HUES64 (cell line): ENCODE measurements around the gene MZB1.

ENCODE experiments used
- H3K27ac ChIP-seq: 2 replicates; pipeline ENCODE4 v1.7.0; 2013; ENCODE audit warnings: low read depth, low read length, inconsistent platforms
- H3K27me3 ChIP-seq: 2 replicates; pipeline ENCODE4 v1.6.1; 2013; ENCODE audit warnings: mild to moderate bottlenecking, low read length; ENCODE audit not compliant: insufficient read depth
- H3K36me3 ChIP-seq: 2 replicates; pipeline ENCODE4 v1.6.1; 2013; ENCODE audit warnings: mild to moderate bottlenecking, low read length; ENCODE audit not compliant: insufficient read depth
- H3K4me1 ChIP-seq: 2 replicates; pipeline ENCODE4 v1.6.1; 2013; ENCODE audit warnings: mild to moderate bottlenecking, low read length, moderate library complexity; ENCODE audit not compliant: insufficient read depth
- H3K4me3 ChIP-seq: 2 replicates; pipeline ENCODE4 v1.5.1; 2013; ENCODE audit warnings: mild to moderate bottlenecking, low read length, moderate library complexity
- H3K9ac ChIP-seq: 2 replicates; pipeline ENCODE4 v1.6.1; 2013; ENCODE audit warnings: mild to moderate bottlenecking, low read depth, low read length
- H3K9me3 ChIP-seq: 2 replicates; pipeline ENCODE4 v1.6.1; 2013; ENCODE audit warnings: low read depth, low read length; ENCODE audit not compliant: insufficient read depth
- WGBS: fragments of 150-250, 120-280 bp; methylation state at CpG from one replicate; pipeline ENCODE4 v1.1.7; 2013; ENCODE audit warnings: missing lambda C conversion rate; 5-methylcytosine and 5-hydroxymethylcytosine counted together

MZB1 gene

GRCh38 chr5:139419226-139420192 is 29.8 kb upstream of the MZB1 start:
- H3K36me3 ChIP-seq: peaks cover 66% of the 10 kb centered on the region
- H3K4me3 ChIP-seq: no peak overlapping the region
- H3K27ac ChIP-seq: no peak overlapping the region
- H3K27me3 ChIP-seq: no peaks in the 10 kb centered on the region; the same call in 1 of the 2 replicates
- H3K9me3 ChIP-seq: no peaks in the 10 kb centered on the region
- peaks cover 11% of the 10 kb centered on the region; the same call in 1 of the 2 replicates for H3K4me1 ChIP-seq
- H3K9ac ChIP-seq: 0 out of 2 replicates have a peak overlapping the region, but pooled peaks have one; percentile 13
- WGBS: 75% methylated on average over 8 of the region's 9 CpGs

DNA sequence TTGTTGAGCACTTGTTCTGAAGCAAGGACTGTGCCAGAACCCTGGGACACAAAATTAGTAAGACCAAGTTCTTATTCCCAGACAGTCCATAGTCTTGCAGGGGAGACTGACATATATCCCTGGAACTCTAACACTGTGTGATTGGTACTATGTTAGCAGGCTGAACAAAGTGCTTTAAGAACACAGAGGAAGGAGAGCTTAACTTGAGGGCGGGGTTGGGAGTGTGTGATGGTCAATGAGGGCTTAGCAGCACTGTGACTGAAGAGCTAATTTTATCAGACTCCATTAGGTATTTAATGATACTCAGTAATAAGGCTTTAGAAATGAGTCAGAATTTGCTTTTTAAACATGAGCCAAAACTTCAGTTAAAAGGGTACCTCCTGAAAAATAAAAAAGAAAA is 29.1 kb upstream of the MZB1 start:
- Histone ChIP-seq H3K4me3 (no peak overlapping the region), H3K4me1 (peaks cover 11% of the 10 kb centered on the region; the same call in 1 of the 2 replicates), H3K9ac (no peak overlapping the region), H3K27me3 (no peaks in the 10 kb centered on the region; the same call in 1 of the 2 replicates), H3K27ac (no peak overlapping the region), H3K9me3 (no peaks in the 10 kb centered on the region), H3K36me3 (peaks cover 64% of the 10 kb centered on the region)
- WGBS: 95% methylated on average over 1 of the region's 1 CpG

DNA sequence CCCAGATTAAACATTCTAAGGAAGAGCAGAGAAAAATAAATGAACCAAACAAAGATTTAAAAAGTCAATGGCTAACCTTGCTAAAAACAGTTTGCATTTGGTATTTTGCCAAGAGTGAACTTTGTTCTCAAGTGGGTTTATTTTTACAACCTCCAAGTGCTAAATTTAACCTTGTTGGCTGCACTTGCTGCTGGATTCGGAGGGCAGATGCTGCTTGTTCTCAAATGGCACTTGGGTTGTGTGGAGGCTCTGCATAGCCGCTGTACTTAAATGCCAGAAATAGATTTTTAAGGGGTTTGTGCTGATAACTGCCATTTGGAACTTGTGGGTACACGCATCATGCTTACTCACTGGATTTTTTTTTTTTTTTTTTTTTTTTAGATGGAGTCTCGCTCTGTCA is 27.5 kb upstream of the MZB1 start:
- no peak overlapping the region for H3K4me3 ChIP-seq
- no peaks in the 10 kb centered on the region for H3K9me3 ChIP-seq
- no peak overlapping the region for H3K9ac ChIP-seq
- H3K27me3 ChIP-seq: no peaks in the 10 kb centered on the region; the same call in 1 of the 2 replicates
- H3K4me1 ChIP-seq: peaks cover 11% of the 10 kb centered on the region; the same call in 1 of the 2 replicates
- peaks cover 64% of the 10 kb centered on the region for H3K36me3 ChIP-seq
- 98% methylated on average over 4 of the region's 4 CpGs for WGBS
- H3K27ac ChIP-seq: no peak overlapping the region

DNA sequence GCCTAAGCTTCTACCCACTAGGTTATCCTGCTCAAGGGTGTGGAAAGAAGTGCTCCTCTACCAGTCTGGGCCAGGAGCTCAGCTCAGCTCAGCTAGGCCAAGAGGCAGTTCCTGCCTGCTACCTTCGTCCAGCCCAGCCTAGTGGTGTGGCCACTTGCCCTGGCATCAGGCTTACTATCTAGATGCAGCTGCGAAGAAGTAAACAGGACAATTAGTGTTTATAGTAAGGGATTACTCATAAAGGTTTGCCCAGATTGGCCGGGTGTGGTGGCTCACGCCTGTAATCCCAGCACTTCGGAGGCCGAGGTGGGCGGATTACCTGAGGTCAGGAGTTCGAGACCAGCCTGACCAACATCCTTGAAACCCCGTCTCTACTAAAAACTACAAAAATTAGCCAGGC is 26.9 kb upstream of the MZB1 start:
- Histone ChIP-seq H3K4me1 (peaks cover 11% of the 10 kb centered on the region; the same call in 1 of the 2 replicates), H3K27ac (no peak overlapping the region), H3K36me3 (peaks cover 69% of the 10 kb centered on the region), H3K27me3 (no peaks in the 10 kb centered on the region; the same call in 1 of the 2 replicates), H3K4me3 (no peak overlapping the region), H3K9me3 (no peaks in the 10 kb centered on the region), H3K9ac (no peak overlapping the region)
- WGBS: 96% methylated on average over 9 of the region's 9 CpGs

DNA sequence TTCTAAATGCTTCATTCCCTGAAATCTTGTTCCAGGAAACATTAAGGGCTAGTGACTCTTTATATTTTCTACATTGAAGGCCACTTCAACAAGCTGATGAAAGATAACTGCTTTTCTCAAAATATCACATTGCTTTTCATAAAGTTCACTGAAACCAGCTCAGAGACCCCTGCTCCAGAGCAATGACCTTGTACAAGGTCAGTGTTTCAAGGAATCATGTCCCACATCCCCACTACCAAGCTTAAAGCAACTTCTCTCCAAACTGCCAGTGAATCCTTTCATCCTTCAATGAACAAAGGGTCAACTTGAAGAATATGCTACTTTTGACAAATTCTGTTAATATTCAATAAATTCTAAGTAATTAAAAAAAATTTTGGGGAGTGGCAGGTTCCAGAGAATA is 26.2 kb upstream of the MZB1 start:
- no peaks in the 10 kb centered on the region; the same call in 1 of the 2 replicates for H3K27me3 ChIP-seq
- no peak overlapping the region for H3K9ac ChIP-seq
- H3K4me1 ChIP-seq: peaks cover 11% of the 10 kb centered on the region; the same call in 1 of the 2 replicates
- no peak overlapping the region for H3K27ac ChIP-seq
- no peak overlapping the region for H3K4me3 ChIP-seq
- peaks cover 72% of the 10 kb centered on the region for H3K36me3 ChIP-seq
- no peaks in the 10 kb centered on the region for H3K9me3 ChIP-seq

- H3K27me3 ChIP-seq: no peaks in the 10 kb centered on the region
- H3K36me3 ChIP-seq: peaks cover 67% of the 10 kb centered on the region
- WGBS: 94% methylated on average over 8 of the region's 8 CpGs
- no peak overlapping the region for H3K27ac ChIP-seq
- H3K9ac ChIP-seq: no peak overlapping the region; the same call in 1 of the 2 replicates
- H3K4me3 ChIP-seq: no peak overlapping the region
- H3K4me1 ChIP-seq: peaks cover 10% of the 10 kb centered on the region; the same call in 1 of the 2 replicates
- no peaks in the 10 kb centered on the region for H3K9me3 ChIP-seq
Measured at GRCh38 chr5:139415221-139415861, 25.6 kb upstream of the MZB1 start.

GRCh38 chr5:139414581-139415130 is 24.9 kb upstream of the MZB1 start:
- H3K4me1 ChIP-seq: peaks cover 3% of the 10 kb centered on the region; the same call in 1 of the 2 replicates
- H3K4me3 ChIP-seq: no peak overlapping the region
- WGBS: 96% methylated on average over 9 of the region's 9 CpGs

DNA sequence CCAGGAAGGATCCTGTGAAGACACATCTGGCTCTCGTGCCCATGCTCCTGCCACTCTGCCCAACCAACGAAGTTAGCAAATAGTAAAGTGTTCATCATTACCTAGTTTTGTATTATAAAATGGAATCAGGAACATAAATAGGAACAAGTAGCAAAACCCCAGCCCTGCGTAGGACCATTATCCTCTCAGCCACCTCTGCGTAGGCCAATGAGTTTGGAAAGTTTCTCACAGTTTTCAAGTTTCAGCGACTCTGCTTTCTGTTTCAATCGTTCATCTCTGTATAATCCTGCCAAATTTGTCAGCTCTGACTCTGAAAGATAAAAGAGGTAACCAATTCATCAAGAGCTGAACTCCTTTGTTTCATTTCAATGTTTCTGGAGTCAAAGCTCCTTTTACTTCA is 24.2 kb upstream of the MZB1 start:
- H3K9me3 ChIP-seq: no peaks in the 10 kb centered on the region
- no peak overlapping the region for H3K4me3 ChIP-seq
- H3K9ac ChIP-seq: no peak overlapping the region
- no peak overlapping the region for H3K27ac ChIP-seq
- no peaks in the 10 kb centered on the region for H3K27me3 ChIP-seq
- H3K36me3 ChIP-seq: peaks cover 54% of the 10 kb centered on the region
- WGBS: 91% methylated on average over 6 of the region's 6 CpGs
- H3K4me1 ChIP-seq: no peaks in the 10 kb centered on the region; the same call in 1 of the 2 replicates

More at GRCh38 chr5:139414581-139415130, 24.9 kb upstream of the MZB1 start:
- Histone ChIP-seq H3K36me3 (peaks cover 60% of the 10 kb centered on the region), H3K27me3 (no peaks in the 10 kb centered on the region), H3K27ac (no peak overlapping the region), H3K9ac (no peak overlapping the region), H3K9me3 (no peaks in the 10 kb centered on the region)

DNA sequence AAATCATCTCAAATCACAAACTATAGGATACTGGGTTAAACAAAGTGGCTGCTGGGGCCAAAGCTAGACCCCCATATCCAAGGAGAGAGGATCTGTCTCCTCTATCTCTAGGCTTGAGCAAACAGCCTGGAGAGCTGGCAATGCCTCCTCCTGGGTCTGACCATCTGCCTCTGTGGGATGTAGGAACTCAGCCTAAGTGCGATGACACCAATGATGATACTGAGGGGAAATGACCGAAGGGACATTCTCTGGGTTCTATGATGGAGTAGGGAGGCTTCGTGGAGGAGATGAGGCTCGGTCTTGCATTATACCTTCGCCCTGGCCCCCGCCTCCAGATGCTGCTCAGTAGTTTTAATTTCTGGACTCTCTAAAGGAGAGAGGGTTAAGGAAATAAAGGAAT is 23.4 kb upstream of the MZB1 start:
- 95% methylated on average over 6 of the region's 6 CpGs for WGBS

GRCh38 chr5:139410993-139411828 is 21.5 kb upstream of the MZB1 start:
- no peaks in the 10 kb centered on the region for H3K4me1 ChIP-seq
- 92% methylated on average over 16 of the region's 17 CpGs for WGBS
- H3K27ac ChIP-seq: no peak overlapping the region
- H3K27me3 ChIP-seq: no peaks in the 10 kb centered on the region
- no peak overlapping the region for H3K9ac ChIP-seq
- peaks cover 35% of the 10 kb centered on the region for H3K36me3 ChIP-seq
- H3K4me3 ChIP-seq: no peak overlapping the region
- no peaks in the 10 kb centered on the region for H3K9me3 ChIP-seq

More for the DNA sequence above, 23.4 kb upstream of the MZB1 start:
- H3K27ac ChIP-seq: no peak overlapping the region
- H3K4me1 ChIP-seq: no peaks in the 10 kb centered on the region
- no peaks in the 10 kb centered on the region for H3K9me3 ChIP-seq
- H3K36me3 ChIP-seq: peaks cover 47% of the 10 kb centered on the region
- H3K4me3 ChIP-seq: no peak overlapping the region
- H3K27me3 ChIP-seq: no peaks in the 10 kb centered on the region
- no peak overlapping the region for H3K9ac ChIP-seq
